GM12878 (cell line): ENCODE results near the gene LRIG3. TPM values are rescaled to one million over a fixed set of nuclear protein-coding genes. Genes with fewer than 3 reads are reported as not detected.

Source experiments
- ASH2L ChIP-seq: fragments of 300-600, 200-600 bp; sonication (generic); IDR thresholded peaks from 2 replicates; pipeline ENCODE4 v1.6.1; 2017; ENCODE audit warnings: low read depth, mild to moderate bottlenecking, borderline replicate concordance
- CEBPB ChIP-seq, 2 experiments: fragments of 150-350 bp in 1 of 2; IDR thresholded peaks; 2 replicates each; pipeline ENCODE4 v1.6.1; 2012 to 2014; ENCODE audit warnings: low read depth in 2 of 2, low read length in 2 of 2, borderline replicate concordance in 1 of 2, inconsistent platforms in 1 of 2
- CTCF ChIP-seq, 3 experiments: IDR thresholded peaks in 2 of 3; conservative IDR thresholded peaks in 1 of 3; 2 replicates each; pipeline ENCODE4 v1.5.1; 2011; ENCODE audit warnings: low read depth in 3 of 3, low read length in 3 of 3, mild to moderate bottlenecking in 3 of 3, control low read depth in 2 of 3, moderate library complexity in 2 of 3, inconsistent platforms in 1 of 3, mixed read lengths in 1 of 3; ENCODE audit not compliant: control insufficient read depth in 2 of 3, insufficient read depth in 1 of 3; ENCODE audit errors: extremely low read depth in 1 of 3
- NFYB ChIP-seq: IDR thresholded peaks from 2 replicates; pipeline ENCODE4 v1.6.1; 2011; ENCODE audit warnings: low read depth, mild to moderate bottlenecking, low read length, improper control_type of control experiment, moderate library complexity; ENCODE audit not compliant: insufficient read depth
- NR2C2 ChIP-seq: IDR thresholded peaks from 2 replicates; pipeline ENCODE4 v1.6.1; 2011; ENCODE audit warnings: borderline replicate concordance, low read depth; ENCODE audit not compliant: control insufficient read depth, insufficient read length
- POLR2A ChIP-seq: IDR thresholded peaks from 2 replicates; pipeline ENCODE4 v1.6.1; 2011; ENCODE audit warnings: low read depth, mild to moderate bottlenecking, low read length
- RAD51 ChIP-seq: fragments of 450-650 bp; IDR thresholded peaks from 2 replicates; pipeline ENCODE4 v1.6.1; 2016; ENCODE audit warnings: moderate library complexity, mild to moderate bottlenecking, inconsistent platforms
- SIN3A ChIP-seq: IDR thresholded peaks from 2 replicates; pipeline ENCODE4 v1.6.1; 2012; ENCODE audit warnings: low read depth, low read length, improper control_type of control experiment
- SPI1 ChIP-seq: IDR thresholded peaks from 2 replicates; pipeline ENCODE4 v1.6.1; 2011; ENCODE audit warnings: low read depth, mild to moderate bottlenecking, low read length, moderate library complexity, borderline replicate concordance; ENCODE audit not compliant: insufficient read depth
- SREBF1 ChIP-seq: IDR thresholded peaks from 2 replicates; pipeline ENCODE4 v1.6.1; 2012; ENCODE audit warnings: mild to moderate bottlenecking, low read length
- USF1 ChIP-seq: IDR thresholded peaks from 2 replicates; pipeline ENCODE4 v1.6.1; 2011; ENCODE audit warnings: borderline replicate concordance, low read depth, mild to moderate bottlenecking, moderate library complexity, mixed read lengths, low read length; ENCODE audit not compliant: insufficient read depth; ENCODE audit errors: extremely low read length
- USF2 ChIP-seq: IDR thresholded peaks from 2 replicates; pipeline ENCODE4 v1.6.1; 2011; ENCODE audit warnings: low read depth, low read length, improper control_type of control experiment, borderline replicate concordance
- ZSCAN29 ChIP-seq: fragments of 450-650 bp; IDR thresholded peaks from 2 replicates; pipeline ENCODE4 v1.6.1; 2017; ENCODE audit warnings: mild to moderate bottlenecking, moderate library complexity
- polyA plus RNA-seq, 11 experiments: library from polyadenylated mRNA; depleted of rRNA in 4 of 11; unstranded in 6 of 11; stranded (reverse) in 5 of 11; fragments of >200 nt; fragmentation: Nextera tagmentation in 4 of 11; fragmentation: Illumina TruSeq in 1 of 11; extraction: Ambion mirVana in 4 of 11; extraction: Trizol in 1 of 11; gene quantifications; 1 replicate in 1 of 11; 2 replicates in 10 of 11; pipeline versions ENCODE4 v1.2.1 to v1.2.3, GENCODE V29; 2011 to 2016; ENCODE audit warnings: inconsistent platforms in 2 of 11, missing spikeins in 2 of 11, low read depth in 1 of 11
- total RNA-seq, 4 experiments: library from RNA; depleted of rRNA in 3 of 4; stranded (reverse); fragments of >200 nt in 3 of 4; fragmentation: Illumina TruSeq in 1 of 4; extraction: Trizol in 1 of 4; gene quantifications; 2 replicates each; pipeline versions ENCODE4 v1.2.1 to v1.2.3, GENCODE V29; 2013 to 2021

LRIG3 gene
- total and polyA plus RNA-seq, 10 of the 15 experiments (the other 5 are each of a cell fraction or from before 2014, with no cell fraction given): 0.95 to 8.5 (median 5.0) TPM

- TF ChIP-seq ZSCAN29 (no peak), USF1 (peak; percentile 89), SREBF1 (no peak), POLR2A (peak; percentile 61), SPI1 (no peak), CTCF (IDR thresholded peaks at IDR 0.05 in 2 of 3, conservative IDR thresholded peaks at IDR 0.05 in 1 of 3; ENCODE audit: control insufficient read depth in 2 of 3, extremely low read depth in 1 of 3, insufficient read depth in 1 of 3, low read depth in 3 of 3, low read length in 3 of 3) (0 out of 6 replicates have a peak, but pooled peaks of 1 of the 3 experiments have one; percentile 7), NR2C2 (no peak), RAD51 (peak; percentile 68), SIN3A (0 out of 2 replicates have a peak, but pooled peaks have one; percentile 35), ASH2L (peak; percentile 72; the same call in 1 of the 2 replicates), NFYB (peak; percentile 47; the same call in 1 of the 2 replicates), CEBPB (IDR thresholded peaks at IDR 0.05; ENCODE audit: borderline replicate concordance in 1 of 2, low read depth in 2 of 2, low read length in 2 of 2) (no peak), USF2 (peak; percentile 17)
- TF ChIP-seq, all 136 proteins: peak for 16
These were observed at the start of gene LRIG3 (continued) for GRCh38 chr12:58920102-58920960.
